HepG2 (cell line): ENCODE data around the gene MMS19. TPM values are rescaled to one million over a fixed set of nuclear protein-coding genes. Genes with fewer than 3 reads are reported as not detected.

Source experiments
- ATAC-seq: fragments of 200-7000 bp; cut with Tn5 transposase; 3 replicates; pipeline ENCODE4 v1.9.1; 2020; ENCODE audit warnings: mild to moderate bottlenecking, moderate library complexity
- BruUV-seq: library from RNA; stranded (reverse); fragments of 400-500 nt; replicated peaks from 2 replicates; lab custom pipeline; 2021; lab: Mats Ljungman, UMichigan
- CTCF ChIA-PET: fragments of 300-600 bp; formaldehyde crosslinking; extraction: SDS; loops from one replicate; lab custom pipeline; 2021; ENCODE audit warnings: low total read pairs, inconsistent platforms, low intra/inter-chr PET ratio; lab: Yijun Ruan, JAX
- POLR2A ChIA-PET: fragments of 350-600 bp; sonication (Branson Sonifier 250); formaldehyde crosslinking; loops from one replicate; lab custom pipeline; 2020; ENCODE audit warnings: antibody characterized with exemption, inconsistent platforms; lab: Yijun Ruan, JAX
- DNase-seq: peaks from one replicate; pipeline ENCODE4 v3.0.0-alpha.2; 2015; ENCODE audit warnings: low spot score
- FAIRE-seq: peaks from 3 replicates; lab custom pipeline; 2011; peaks lifted over from hg19 to GRCh38; lab: Jason Lieb, UNC
- H2AFZ ChIP-seq: one replicate; pipeline ENCODE4 v1.6.1; 2011; ENCODE audit warnings: low read length, inconsistent platforms
- H3K27ac ChIP-seq: fragments of 300-600 bp; 3 replicates; pipeline ENCODE4 v1.8.0; 2011; ENCODE audit warnings: mixed run types, mild to moderate bottlenecking, mixed read lengths, low read length, inconsistent platforms; ENCODE audit not compliant: insufficient read depth; ENCODE audit errors: extremely low read length
- H3K27me3 ChIP-seq, 2 experiments: fragments of 200-600 bp in 1 of 2; 2 replicates in 1 of 2; 3 replicates in 1 of 2; pipeline versions ENCODE4 v1.6.0 to v1.8.0; 2011; ENCODE audit warnings: low read length in 2 of 2, mild to moderate bottlenecking in 2 of 2, moderate library complexity in 2 of 2, inconsistent platforms in 1 of 2; ENCODE audit not compliant: insufficient read depth in 2 of 2, control insufficient read depth in 1 of 2
- H3K36me3 ChIP-seq, 2 experiments: fragments of 200-600 bp in 1 of 2; replicated peaks in 1 of 2; 2 replicates in 1 of 2; 3 replicates in 1 of 2; pipeline versions ENCODE4 v1.5.1 to v1.8.0; 2011; ENCODE audit warnings: low read length in 2 of 2, inconsistent platforms in 1 of 2; ENCODE audit not compliant: insufficient read depth in 2 of 2, control insufficient read depth in 1 of 2
- H3K4me1 ChIP-seq: 2 replicates; pipeline ENCODE4 v1.5.1; 2012; ENCODE audit warnings: low read length, inconsistent platforms; ENCODE audit not compliant: insufficient read depth
- H3K4me2 ChIP-seq: 2 replicates; pipeline ENCODE4 v1.6.0; 2011; ENCODE audit warnings: low read depth, low read length, inconsistent platforms
- H3K4me3 ChIP-seq, 3 experiments: fragments of 200-600 bp in 1 of 3; sonication (generic), shearing (Covaris generic) in 1 of 3; replicated peaks in 1 of 3; 2 replicates each; pipeline ENCODE4 v1.5.1; 2011 to 2016; ENCODE audit warnings: low read length in 3 of 3, inconsistent platforms in 2 of 3, low read depth in 2 of 3, mild to moderate bottlenecking in 2 of 3, control low read depth in 1 of 3, mixed read lengths in 1 of 3; ENCODE audit not compliant: insufficient read depth in 1 of 3
- H3K79me2 ChIP-seq: one replicate; pipeline ENCODE4 v1.6.1; 2011; ENCODE audit warnings: low read length, inconsistent platforms; ENCODE audit not compliant: insufficient read depth
- H3K9ac ChIP-seq: 2 replicates; pipeline ENCODE4 v1.6.0; 2011; ENCODE audit warnings: mild to moderate bottlenecking, low read depth, low read length, inconsistent platforms; ENCODE audit not compliant: insufficient read depth
- H3K9me3 ChIP-seq: 2 replicates; pipeline ENCODE4 v1.5.1; 2012; ENCODE audit warnings: mild to moderate bottlenecking, low read length
- H4K20me1 ChIP-seq: 2 replicates; pipeline ENCODE4 v1.6.0; 2011; ENCODE audit warnings: inconsistent platforms, mild to moderate bottlenecking, low read length, moderate library complexity; ENCODE audit not compliant: insufficient read depth
- AHDC1 ChIP-seq: sonication (generic); formaldehyde crosslinking; IDR thresholded peaks from 2 replicates; pipeline ENCODE4 v1.5.1; 2020; ENCODE audit warnings: mild to moderate bottlenecking, missing genetic modification reagents, borderline replicate concordance
- BATF2 ChIP-seq: sonication (generic); formaldehyde crosslinking; IDR thresholded peaks from 2 replicates; pipeline ENCODE4 v1.8.0; 2022; ENCODE audit warnings: mild to moderate bottlenecking, missing genetic modification reagents, moderate library complexity
- DMAP1 ChIP-seq: IDR thresholded peaks from 2 replicates; pipeline ENCODE4 v1.6.1; 2016
- ONECUT2 ChIP-seq: sonication (generic); formaldehyde crosslinking; IDR thresholded peaks from 2 replicates; pipeline ENCODE4 v1.4.0; 2020; ENCODE audit warnings: missing genetic modification reagents
- PPARG ChIP-seq: conservative IDR thresholded peaks from 2 replicates; pipeline ENCODE4 v1.6.1; 2016; ENCODE audit warnings: missing biosample characterization, missing genetic modification reagents
- REL ChIP-seq: sonication (generic); formaldehyde crosslinking; conservative IDR thresholded peaks from 2 replicates; pipeline ENCODE4 v1.8.0; 2022; ENCODE audit warnings: mild to moderate bottlenecking, missing genetic modification reagents, moderate library complexity
- REXO4 ChIP-seq: sonication (generic); formaldehyde crosslinking; IDR thresholded peaks from 2 replicates; pipeline ENCODE4 v1.8.0; 2022; ENCODE audit warnings: missing genetic modification reagents, mild to moderate bottlenecking, borderline replicate concordance
- SNAPC5 ChIP-seq: sonication (generic); formaldehyde crosslinking; IDR thresholded peaks from 2 replicates; pipeline ENCODE4 v1.8.1; 2023; ENCODE audit warnings: mild to moderate bottlenecking, missing genetic modification reagents, borderline replicate concordance
- STAG1 ChIP-seq: sonication (generic); formaldehyde crosslinking; IDR thresholded peaks from 2 replicates; pipeline ENCODE4 v1.4.0; 2020; ENCODE audit warnings: missing genetic modification reagents
- TBL1XR1 ChIP-seq: fragments of 150-350 bp; IDR thresholded peaks from 2 replicates; pipeline ENCODE4 v1.6.1; 2014; ENCODE audit warnings: borderline replicate concordance, low read length; ENCODE audit not compliant: partially characterized antibody
- TRIM22 ChIP-seq: fragments of 450-650 bp; IDR thresholded peaks from 2 replicates; pipeline ENCODE4 v1.6.1; 2017
- ZEB1 ChIP-seq: IDR thresholded peaks from 2 replicates; pipeline ENCODE4 v1.6.1; 2012; ENCODE audit warnings: mild to moderate bottlenecking, low read depth, inconsistent platforms; ENCODE audit not compliant: insufficient replicate concordance
- ZNF619 ChIP-seq: sonication (generic); formaldehyde crosslinking; IDR thresholded peaks from 2 replicates; pipeline ENCODE4 v1.4.0; 2020; ENCODE audit warnings: mild to moderate bottlenecking, missing genetic modification reagents
- WGBS: methylation state at CpG from one replicate; pipeline ENCODE4 v1.1.6; 2017; ENCODE audit warnings: low lambda C conversion rate; 5-methylcytosine and 5-hydroxymethylcytosine counted together
- in situ Hi-C: cut with HindIII; loops from 2 replicates; pipeline ENCODE4 v1.10.0; 2017; ENCODE audit warnings: low pct_unique_long_range_greater_than_20kb; ENCODE audit not compliant: extremely low pct_ligation_motif_present
- intact Hi-C: fragments of 100-400 bp; cut with micrococcal nuclease; formaldehyde crosslinking; loops from one replicate; pipeline ENCODE4 v1.10.0; 2022; ENCODE audit not compliant: unreplicated experiment
- polyA plus RNA-seq, 8 experiments: library from polyadenylated mRNA; depleted of rRNA in 3 of 8; stranded (reverse) in 7 of 8; unstranded in 1 of 8; fragments of >200 nt; fragmentation: Illumina TruSeq in 4 of 8; extraction: Trizol in 4 of 8; gene quantifications; 2 replicates each; pipeline versions ENCODE4 v1.2.1 to v1.2.3, GENCODE V29; 2011 to 2016; ENCODE audit warnings: low read depth in 4 of 8, missing spikeins in 1 of 8, mixed read lengths in 1 of 8; ENCODE audit not compliant: insufficient read depth in 1 of 8
- total RNA-seq, 5 experiments: library from RNA; depleted of rRNA; stranded (reverse); fragments of >200 nt; fragmentation: Illumina TruSeq; extraction: Trizol; gene quantifications; 2 replicates each; pipeline ENCODE4 v1.2.3, GENCODE V29; 2016; ENCODE audit warnings: low read depth in 1 of 5
- TF ChIP-seq, protein P1 (sequence below): IDR thresholded peaks from 2 replicates; pipeline ENCODE4 v1.6.1; 2016

The MMS19 gene
- total and polyA plus RNA-seq, 2 of the 13 experiments (the other 11 are each of a cell fraction or from before 2014, with no cell fraction given), result 76.4 to 107 TPM

GRCh38 chr10:97547271-97547600, 49.0 kb upstream of the MMS19 start:
- Histone ChIP-seq H3K9me3 (no peaks in the 10 kb centered on the region), H3K27me3 (no peaks in the 10 kb centered on the region), H3K4me1 (peaks cover 38% of the 10 kb centered on the region), H2AFZ (no peak overlapping the region), H3K4me3 (no peak overlapping the region), H3K36me3 (no peaks in the 10 kb centered on the region), H3K4me2 (no peak overlapping the region), H4K20me1 (no peaks in the 10 kb centered on the region), H3K27ac (no peak overlapping the region), H3K9ac (no peak overlapping the region), H3K79me2 (no peaks in the 10 kb centered on the region)
- in situ Hi-C loops, result no loop called here
- DNase-seq, result no peak
- 95% methylated on average over 4 of the region's 4 CpGs for WGBS
- no TSS peak for BruUV-seq
- ATAC-seq, result no peak
- ChIA-PET CTCF (no interaction called here), POLR2A (no interaction called here)
- intact Hi-C loops, result no loop called here
- no peak for TF ChIP-seq ZEB1
- TF ChIP-seq REL, result no peak
- TF ChIP-seq PPARG, result no peak
- no peak for TF ChIP-seq ZNF619 (CRISPR knock-in tag)
- TF ChIP-seq SNAPC5 (CRISPR knock-in tag), result no peak
- no peak for TF ChIP-seq STAG1 (CRISPR knock-in tag)
- TF ChIP-seq AHDC1, result no peak
- TF ChIP-seq BATF2 (CRISPR knock-in tag), result no peak
- TF ChIP-seq ONECUT2 (CRISPR knock-in tag), result no peak
- no peak for TF ChIP-seq REXO4 (CRISPR knock-in tag)
- no peak for TF ChIP-seq DMAP1 (CRISPR knock-in tag)
- TF ChIP-seq TRIM22, result no peak
- TF ChIP-seq, protein P1, sequence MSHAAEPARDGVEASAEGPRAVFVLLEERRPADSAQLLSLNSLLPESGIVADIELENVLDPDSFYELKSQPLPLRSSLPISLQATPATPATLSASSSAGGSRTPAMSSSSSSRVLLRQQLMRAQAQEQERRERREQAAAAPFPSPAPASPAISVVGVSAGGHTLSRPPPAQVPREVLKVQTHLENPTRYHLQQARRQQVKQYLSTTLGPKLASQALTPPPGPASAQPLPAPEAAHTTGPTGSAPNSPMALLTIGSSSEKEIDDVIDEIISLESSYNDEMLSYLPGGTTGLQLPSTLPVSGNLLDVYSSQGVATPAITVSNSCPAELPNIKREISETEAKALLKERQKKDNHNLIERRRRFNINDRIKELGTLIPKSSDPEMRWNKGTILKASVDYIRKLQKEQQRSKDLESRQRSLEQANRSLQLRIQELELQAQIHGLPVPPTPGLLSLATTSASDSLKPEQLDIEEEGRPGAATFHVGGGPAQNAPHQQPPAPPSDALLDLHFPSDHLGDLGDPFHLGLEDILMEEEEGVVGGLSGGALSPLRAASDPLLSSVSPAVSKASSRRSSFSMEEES (CRISPR knock-in tag), result no peak
- TF ChIP-seq TBL1XR1, result no peak
- no peak for FAIRE-seq
